HepG2 (cell line): Measurements from ENCODE around the gene GTF2F2. TPM values are rescaled to one million over a fixed set of nuclear protein-coding genes. Genes with fewer than 3 reads are reported as not detected.

Experiments
- ATAC-seq: fragments of 200-7000 bp; cut with Tn5 transposase; 3 replicates; pipeline ENCODE4 v1.9.1; 2020; ENCODE audit warnings: mild to moderate bottlenecking, moderate library complexity
- BruUV-seq: library from RNA; stranded (reverse); fragments of 400-500 nt; replicated peaks from 2 replicates; lab custom pipeline; 2021; lab: Mats Ljungman, UMichigan
- CTCF ChIA-PET: fragments of 300-600 bp; formaldehyde crosslinking; extraction: SDS; loops from one replicate; lab custom pipeline; 2021; ENCODE audit warnings: low total read pairs, inconsistent platforms, low intra/inter-chr PET ratio; lab: Yijun Ruan, JAX
- POLR2A ChIA-PET: fragments of 350-600 bp; sonication (Branson Sonifier 250); formaldehyde crosslinking; loops from one replicate; lab custom pipeline; 2020; ENCODE audit warnings: antibody characterized with exemption, inconsistent platforms; lab: Yijun Ruan, JAX
- DNase-seq: peaks from one replicate; pipeline ENCODE4 v3.0.0-alpha.2; 2015; ENCODE audit warnings: low spot score
- FAIRE-seq: peaks from 3 replicates; lab custom pipeline; 2011; peaks lifted over from hg19 to GRCh38; lab: Jason Lieb, UNC
- H2AFZ ChIP-seq: one replicate; pipeline ENCODE4 v1.6.1; 2011; ENCODE audit warnings: low read length, inconsistent platforms
- H3K27ac ChIP-seq: fragments of 300-600 bp; 3 replicates; pipeline ENCODE4 v1.8.0; 2011; ENCODE audit warnings: mixed run types, mild to moderate bottlenecking, mixed read lengths, low read length, inconsistent platforms; ENCODE audit not compliant: insufficient read depth; ENCODE audit errors: extremely low read length
- H3K27me3 ChIP-seq, 2 experiments: fragments of 200-600 bp in 1 of 2; 2 replicates in 1 of 2; 3 replicates in 1 of 2; pipeline versions ENCODE4 v1.6.0 to v1.8.0; 2011; ENCODE audit warnings: low read length in 2 of 2, mild to moderate bottlenecking in 2 of 2, moderate library complexity in 2 of 2, inconsistent platforms in 1 of 2; ENCODE audit not compliant: insufficient read depth in 2 of 2, control insufficient read depth in 1 of 2
- H3K36me3 ChIP-seq, 2 experiments: fragments of 200-600 bp in 1 of 2; replicated peaks in 1 of 2; 2 replicates in 1 of 2; 3 replicates in 1 of 2; pipeline versions ENCODE4 v1.5.1 to v1.8.0; 2011; ENCODE audit warnings: low read length in 2 of 2, inconsistent platforms in 1 of 2; ENCODE audit not compliant: insufficient read depth in 2 of 2, control insufficient read depth in 1 of 2
- H3K4me1 ChIP-seq: 2 replicates; pipeline ENCODE4 v1.5.1; 2012; ENCODE audit warnings: low read length, inconsistent platforms; ENCODE audit not compliant: insufficient read depth
- H3K4me2 ChIP-seq: 2 replicates; pipeline ENCODE4 v1.6.0; 2011; ENCODE audit warnings: low read depth, low read length, inconsistent platforms
- H3K4me3 ChIP-seq, 3 experiments: fragments of 200-600 bp in 1 of 3; sonication (generic), shearing (Covaris generic) in 1 of 3; replicated peaks in 1 of 3; 2 replicates each; pipeline ENCODE4 v1.5.1; 2011 to 2016; ENCODE audit warnings: low read length in 3 of 3, inconsistent platforms in 2 of 3, low read depth in 2 of 3, mild to moderate bottlenecking in 2 of 3, control low read depth in 1 of 3, mixed read lengths in 1 of 3; ENCODE audit not compliant: insufficient read depth in 1 of 3
- H3K79me2 ChIP-seq: one replicate; pipeline ENCODE4 v1.6.1; 2011; ENCODE audit warnings: low read length, inconsistent platforms; ENCODE audit not compliant: insufficient read depth
- H3K9ac ChIP-seq: 2 replicates; pipeline ENCODE4 v1.6.0; 2011; ENCODE audit warnings: mild to moderate bottlenecking, low read depth, low read length, inconsistent platforms; ENCODE audit not compliant: insufficient read depth
- H3K9me3 ChIP-seq: 2 replicates; pipeline ENCODE4 v1.5.1; 2012; ENCODE audit warnings: mild to moderate bottlenecking, low read length
- H4K20me1 ChIP-seq: 2 replicates; pipeline ENCODE4 v1.6.0; 2011; ENCODE audit warnings: inconsistent platforms, mild to moderate bottlenecking, low read length, moderate library complexity; ENCODE audit not compliant: insufficient read depth
- HNRNPK ChIP-seq: fragments of 200-400 bp; formaldehyde crosslinking; IDR thresholded peaks from 2 replicates; pipeline ENCODE4 v1.6.1; 2018; ENCODE audit warnings: low read length, low read depth, moderate library complexity, mild to moderate bottlenecking; ENCODE audit not compliant: poor library complexity, severe bottlenecking
- MAFG ChIP-seq: sonication (generic); formaldehyde crosslinking; IDR thresholded peaks from 2 replicates; pipeline ENCODE4 v1.5.1; 2020; ENCODE audit warnings: mild to moderate bottlenecking, missing genetic modification reagents
- ONECUT2 ChIP-seq: sonication (generic); formaldehyde crosslinking; IDR thresholded peaks from 2 replicates; pipeline ENCODE4 v1.4.0; 2020; ENCODE audit warnings: missing genetic modification reagents
- TP53 ChIP-seq: sonication (generic); formaldehyde crosslinking; conservative IDR thresholded peaks from 2 replicates; pipeline ENCODE4 v1.4.0; 2020; ENCODE audit warnings: missing genetic modification reagents
- ZFP36L1 ChIP-seq: sonication (generic); formaldehyde crosslinking; IDR thresholded peaks from 2 replicates; pipeline ENCODE4 v1.8.0; 2022; ENCODE audit warnings: mild to moderate bottlenecking, missing genetic modification reagents, moderate library complexity
- ZNF737 ChIP-seq: sonication (generic); formaldehyde crosslinking; IDR thresholded peaks from 2 replicates; pipeline ENCODE4 v1.5.0; 2020; ENCODE audit warnings: missing genetic modification reagents, mild to moderate bottlenecking, borderline replicate concordance
- WGBS: methylation state at CpG from one replicate; pipeline ENCODE4 v1.1.6; 2017; ENCODE audit warnings: low lambda C conversion rate; 5-methylcytosine and 5-hydroxymethylcytosine counted together
- in situ Hi-C: cut with HindIII; loops from 2 replicates; pipeline ENCODE4 v1.10.0; 2017; ENCODE audit warnings: low pct_unique_long_range_greater_than_20kb; ENCODE audit not compliant: extremely low pct_ligation_motif_present
- intact Hi-C: fragments of 100-400 bp; cut with micrococcal nuclease; formaldehyde crosslinking; loops from one replicate; pipeline ENCODE4 v1.10.0; 2022; ENCODE audit not compliant: unreplicated experiment
- polyA plus RNA-seq, 8 experiments: library from polyadenylated mRNA; depleted of rRNA in 3 of 8; stranded (reverse) in 7 of 8; unstranded in 1 of 8; fragments of >200 nt; fragmentation: Illumina TruSeq in 4 of 8; extraction: Trizol in 4 of 8; gene quantifications; 2 replicates each; pipeline versions ENCODE4 v1.2.1 to v1.2.3, GENCODE V29; 2011 to 2016; ENCODE audit warnings: low read depth in 4 of 8, missing spikeins in 1 of 8, mixed read lengths in 1 of 8; ENCODE audit not compliant: insufficient read depth in 1 of 8
- total RNA-seq, 5 experiments: library from RNA; depleted of rRNA; stranded (reverse); fragments of >200 nt; fragmentation: Illumina TruSeq; extraction: Trizol; gene quantifications; 2 replicates each; pipeline ENCODE4 v1.2.3, GENCODE V29; 2016; ENCODE audit warnings: low read depth in 1 of 5
- TF ChIP-seq, protein P1 (sequence below): IDR thresholded peaks from 2 replicates; pipeline ENCODE4 v1.6.1; 2018; ENCODE audit warnings: missing genetic modification reagents
- TF ChIP-seq, protein P2 (sequence below): sonication (generic); formaldehyde crosslinking; conservative IDR thresholded peaks from 2 replicates; pipeline ENCODE4 v1.5.0; 2020; ENCODE audit warnings: missing genetic modification reagents

GTF2F2 gene
- total and polyA plus RNA-seq, 2 of the 13 experiments (the other 11 are each of a cell fraction or from before 2014, with no cell fraction given): 10.6 to 32.8 TPM

DNA sequence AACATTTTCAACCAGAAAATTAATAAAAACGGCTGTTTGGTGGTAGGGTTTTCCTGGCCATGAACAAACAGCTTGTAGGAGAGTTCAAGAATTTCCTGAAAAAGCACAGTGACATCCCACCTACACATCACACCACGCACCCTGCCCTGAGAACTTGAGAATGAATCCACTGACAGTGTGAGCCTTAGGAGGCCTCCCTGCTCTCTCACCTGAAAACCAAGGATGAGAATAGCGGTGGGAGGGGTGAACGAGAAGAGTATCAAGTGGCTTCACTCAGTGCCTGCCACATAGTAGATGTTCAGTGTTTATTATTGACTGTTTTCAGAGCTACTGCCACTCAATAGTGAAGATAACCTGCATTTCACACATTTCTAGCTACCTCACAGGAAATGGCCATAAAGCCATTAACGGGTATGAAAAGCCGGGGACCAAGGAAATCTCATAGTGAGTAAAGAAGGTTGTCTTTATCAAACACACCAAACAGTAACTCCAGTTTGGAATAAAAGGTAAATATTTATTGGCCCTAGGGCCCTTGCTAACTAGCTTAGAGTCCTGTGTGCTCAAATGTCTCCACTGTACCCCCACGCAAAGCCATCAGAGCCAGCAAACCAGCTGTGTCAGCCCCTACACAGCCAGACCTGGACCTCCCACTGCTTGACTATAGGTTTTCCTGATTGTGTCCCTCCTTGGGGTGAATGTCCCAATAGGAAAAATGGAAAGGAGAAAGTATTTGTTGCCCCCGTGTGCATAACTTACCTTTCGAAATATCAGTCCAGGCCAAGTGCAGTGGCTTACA is 180.1 kb downstream of the GTF2F2 start:
- no peak overlapping the region; the same call in 1 of the 2 replicates for H3K4me2 ChIP-seq
- WGBS: 29% methylated on average over 9 of the region's 9 CpGs
- H3K9ac ChIP-seq: no peak overlapping the region
- intact Hi-C loops (no loop called here), in situ Hi-C loops (no loop called here)
- TF ChIP-seq TP53 (CRISPR knock-in tag) (no peak), ZNF737 (CRISPR knock-in tag) (no peak), MAFG (CRISPR knock-in tag) (no peak), ONECUT2 (CRISPR knock-in tag) (no peak), ZFP36L1 (CRISPR knock-in tag) (no peak), HNRNPK (no peak)
- TF ChIP-seq, protein P1, sequence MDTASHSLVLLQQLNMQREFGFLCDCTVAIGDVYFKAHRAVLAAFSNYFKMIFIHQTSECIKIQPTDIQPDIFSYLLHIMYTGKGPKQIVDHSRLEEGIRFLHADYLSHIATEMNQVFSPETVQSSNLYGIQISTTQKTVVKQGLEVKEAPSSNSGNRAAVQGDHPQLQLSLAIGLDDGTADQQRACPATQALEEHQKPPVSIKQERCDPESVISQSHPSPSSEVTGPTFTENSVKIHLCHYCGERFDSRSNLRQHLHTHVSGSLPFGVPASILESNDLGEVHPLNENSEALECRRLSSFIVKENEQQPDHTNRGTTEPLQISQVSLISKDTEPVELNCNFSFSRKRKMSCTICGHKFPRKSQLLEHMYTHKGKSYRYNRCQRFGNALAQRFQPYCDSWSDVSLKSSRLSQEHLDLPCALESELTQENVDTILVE (CRISPR knock-in tag): no peak
- TF ChIP-seq, protein P2, sequence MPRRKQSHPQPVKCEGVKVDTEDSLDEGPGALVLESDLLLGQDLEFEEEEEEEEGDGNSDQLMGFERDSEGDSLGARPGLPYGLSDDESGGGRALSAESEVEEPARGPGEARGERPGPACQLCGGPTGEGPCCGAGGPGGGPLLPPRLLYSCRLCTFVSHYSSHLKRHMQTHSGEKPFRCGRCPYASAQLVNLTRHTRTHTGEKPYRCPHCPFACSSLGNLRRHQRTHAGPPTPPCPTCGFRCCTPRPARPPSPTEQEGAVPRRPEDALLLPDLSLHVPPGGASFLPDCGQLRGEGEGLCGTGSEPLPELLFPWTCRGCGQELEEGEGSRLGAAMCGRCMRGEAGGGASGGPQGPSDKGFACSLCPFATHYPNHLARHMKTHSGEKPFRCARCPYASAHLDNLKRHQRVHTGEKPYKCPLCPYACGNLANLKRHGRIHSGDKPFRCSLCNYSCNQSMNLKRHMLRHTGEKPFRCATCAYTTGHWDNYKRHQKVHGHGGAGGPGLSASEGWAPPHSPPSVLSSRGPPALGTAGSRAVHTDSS (CRISPR knock-in tag): no peak
- H3K27me3 ChIP-seq: peaks cover 0 to 7% of the 10 kb centered on the region in 2 experiments; a peak in 1 of 5 replicates
- no TSS peak for BruUV-seq
- FAIRE-seq (no peak), ATAC-seq (peak; percentile 30), DNase-seq (no peak)
- H2AFZ ChIP-seq: no peak overlapping the region
- H3K9me3 ChIP-seq: no peaks in the 10 kb centered on the region
- H3K27ac ChIP-seq: no peak overlapping the region
- no peaks in the 10 kb centered on the region for H4K20me1 ChIP-seq
- ChIA-PET CTCF (no interaction called here), POLR2A (interaction anchor here (0.5 kb wide), 1 partner anchor 205 kb away, joined by 4 read pairs; no protein-coding TSS in a partner anchor)
- H3K36me3 ChIP-seq: no peaks in the 10 kb centered on the region
- H3K4me3 ChIP-seq: no peak overlapping the region
- peaks cover 13% of the 10 kb centered on the region for H3K4me1 ChIP-seq
- H3K79me2 ChIP-seq: no peaks in the 10 kb centered on the region
